Stimulated activated CD8-positive, alpha-beta memory T cell treated with anti-CD3 and anti-CD28 coated beads, Interleukin-7, amount 100 ng/mL, for 1 hour (primary cell): ENCODE data around the gene FURIN.
"Not testable (repeated sequence)": the region's sequence is repeated elsewhere in the genome, so short reads cannot be mapped to it uniquely, and the experiment has no call there.

Experiments
- DNase-seq, 2 donors: peaks; one replicate each; pipeline ENCODE4 v3.0.0-alpha.2; 2020; ENCODE audit warnings: low read depth in 2 of 2

Gene FURIN

DNA sequence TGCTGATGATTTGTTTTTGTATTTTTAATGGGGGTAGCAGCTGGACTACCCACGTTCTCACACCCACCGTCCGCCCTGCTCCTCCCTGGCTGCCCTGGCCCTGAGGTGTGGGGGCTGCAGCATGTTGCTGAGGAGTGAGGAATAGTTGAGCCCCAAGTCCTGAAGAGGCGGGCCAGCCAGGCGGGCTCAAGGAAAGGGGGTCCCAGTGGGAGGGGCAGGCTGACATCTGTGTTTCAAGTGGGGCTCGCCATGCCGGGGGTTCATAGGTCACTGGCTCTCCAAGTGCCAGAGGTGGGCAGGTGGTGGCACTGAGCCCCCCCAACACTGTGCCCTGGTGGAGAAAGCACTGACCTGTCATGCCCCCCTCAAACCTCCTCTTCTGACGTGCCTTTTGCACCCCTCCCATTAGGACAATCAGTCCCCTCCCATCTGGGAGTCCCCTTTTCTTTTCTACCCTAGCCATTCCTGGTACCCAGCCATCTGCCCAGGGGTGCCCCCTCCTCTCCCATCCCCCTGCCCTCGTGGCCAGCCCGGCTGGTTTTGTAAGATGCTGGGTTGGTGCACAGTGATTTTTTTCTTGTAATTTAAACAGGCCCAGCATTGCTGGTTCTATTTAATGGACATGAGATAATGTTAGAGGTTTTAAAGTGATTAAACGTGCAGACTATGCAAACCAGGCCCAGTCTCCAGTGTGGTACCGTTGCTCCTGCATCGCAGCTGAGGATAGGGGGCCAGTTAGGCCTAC lies 14.6 kb downstream of the FURIN start:
- no peak for DNase-seq

DNA sequence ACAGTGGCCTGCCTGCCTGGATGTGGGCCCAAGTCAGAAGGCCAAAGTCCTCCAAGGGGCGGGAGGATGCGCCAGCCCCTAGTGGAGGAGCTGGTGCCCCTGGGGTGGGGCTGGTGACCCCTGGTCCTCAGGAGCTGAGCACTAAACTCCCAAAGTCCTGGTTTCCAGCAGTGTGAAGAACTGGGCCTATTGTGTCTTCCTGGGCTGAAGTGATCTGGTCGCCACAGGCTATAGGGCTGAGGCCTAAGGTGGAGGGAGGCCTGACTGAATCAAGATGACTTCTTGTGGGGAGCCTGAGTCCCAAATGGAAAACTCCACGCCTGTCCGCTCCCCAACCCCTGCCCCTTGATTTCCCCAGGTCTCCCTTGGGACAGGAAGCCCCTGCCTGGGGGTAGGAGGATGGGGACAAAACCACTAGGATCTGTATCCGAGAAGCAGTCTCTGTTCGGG lies 15.2 kb downstream of the FURIN start:
- DNase-seq: no peak

DNA sequence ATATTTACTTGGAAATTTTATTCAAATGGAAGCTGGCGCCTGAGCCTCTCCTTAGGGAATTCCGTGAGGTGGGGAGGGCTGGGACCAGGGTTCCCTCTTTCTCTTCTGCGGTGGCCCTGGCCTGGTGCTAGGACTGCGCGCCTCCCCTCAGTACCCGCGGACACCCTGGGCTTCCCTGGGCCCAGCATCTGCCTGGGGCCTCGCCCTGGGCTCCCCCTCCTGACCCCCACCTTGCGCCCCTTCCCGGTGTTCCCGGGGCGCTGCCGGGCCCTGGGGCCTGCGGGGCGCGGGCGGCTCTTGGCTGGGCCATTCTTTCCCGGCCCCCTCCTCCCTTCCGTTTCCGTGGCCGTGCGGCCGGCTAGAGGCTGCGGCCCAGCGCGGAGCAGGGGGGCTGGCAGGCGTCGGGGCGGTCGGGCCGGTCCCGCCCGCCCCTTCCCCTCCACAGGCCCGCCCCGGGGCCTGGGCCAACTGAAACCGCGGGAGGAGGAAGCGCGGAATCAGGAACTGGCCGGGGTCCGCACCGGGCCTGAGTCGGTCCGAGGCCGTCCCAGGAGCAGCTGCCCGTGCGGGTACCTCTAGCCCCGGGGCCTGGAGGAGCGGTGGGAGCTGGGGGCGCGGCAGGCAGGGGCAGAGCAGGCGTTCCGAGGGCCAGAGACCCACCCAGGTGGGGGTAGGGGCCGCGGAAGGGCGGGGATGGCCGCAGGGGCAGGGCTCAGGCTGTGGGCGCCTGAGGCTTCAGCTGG lies 15.8 kb downstream of the FURIN start, which contains the start of gene FES:
Gene FES (plus strand): TSS at position 529 of the 743 bp plus-strand sequence. CDS start 542 bp downstream, outside the sequence.
- no peak for DNase-seq

DNA sequence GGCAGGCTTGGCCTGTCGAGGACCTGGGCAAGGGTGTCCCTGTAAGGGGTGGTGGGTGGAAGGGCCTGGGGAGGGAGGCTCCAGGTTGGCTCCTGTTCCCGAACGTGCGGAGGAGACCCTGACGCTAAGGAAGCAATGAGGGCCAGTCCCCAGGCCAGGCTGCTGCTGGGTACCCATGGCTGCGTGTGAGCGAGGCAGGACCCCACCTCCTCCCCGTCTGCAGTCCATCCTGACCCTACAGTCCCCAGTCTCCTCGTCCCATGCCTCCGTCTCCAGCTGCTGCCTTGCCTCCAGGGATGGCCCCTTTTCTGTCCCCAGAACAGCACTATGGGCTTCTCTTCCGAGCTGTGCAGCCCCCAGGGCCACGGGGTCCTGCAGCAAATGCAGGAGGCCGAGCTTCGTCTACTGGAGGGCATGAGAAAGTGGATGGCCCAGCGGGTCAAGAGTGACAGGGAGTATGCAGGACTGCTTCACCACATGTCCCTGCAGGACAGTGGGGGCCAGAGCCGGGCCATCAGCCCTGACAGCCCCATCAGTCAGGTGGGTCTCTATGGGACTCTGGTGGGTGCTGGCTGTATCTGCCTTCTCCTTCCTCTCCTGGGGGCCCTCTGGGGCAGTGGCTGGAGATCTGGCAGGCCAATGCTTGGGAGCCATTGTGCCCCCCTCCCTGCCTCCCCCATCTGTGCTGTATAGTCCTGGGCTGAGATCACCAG lies 16.5 kb downstream of the FURIN start:
- no peak for DNase-seq

DNA sequence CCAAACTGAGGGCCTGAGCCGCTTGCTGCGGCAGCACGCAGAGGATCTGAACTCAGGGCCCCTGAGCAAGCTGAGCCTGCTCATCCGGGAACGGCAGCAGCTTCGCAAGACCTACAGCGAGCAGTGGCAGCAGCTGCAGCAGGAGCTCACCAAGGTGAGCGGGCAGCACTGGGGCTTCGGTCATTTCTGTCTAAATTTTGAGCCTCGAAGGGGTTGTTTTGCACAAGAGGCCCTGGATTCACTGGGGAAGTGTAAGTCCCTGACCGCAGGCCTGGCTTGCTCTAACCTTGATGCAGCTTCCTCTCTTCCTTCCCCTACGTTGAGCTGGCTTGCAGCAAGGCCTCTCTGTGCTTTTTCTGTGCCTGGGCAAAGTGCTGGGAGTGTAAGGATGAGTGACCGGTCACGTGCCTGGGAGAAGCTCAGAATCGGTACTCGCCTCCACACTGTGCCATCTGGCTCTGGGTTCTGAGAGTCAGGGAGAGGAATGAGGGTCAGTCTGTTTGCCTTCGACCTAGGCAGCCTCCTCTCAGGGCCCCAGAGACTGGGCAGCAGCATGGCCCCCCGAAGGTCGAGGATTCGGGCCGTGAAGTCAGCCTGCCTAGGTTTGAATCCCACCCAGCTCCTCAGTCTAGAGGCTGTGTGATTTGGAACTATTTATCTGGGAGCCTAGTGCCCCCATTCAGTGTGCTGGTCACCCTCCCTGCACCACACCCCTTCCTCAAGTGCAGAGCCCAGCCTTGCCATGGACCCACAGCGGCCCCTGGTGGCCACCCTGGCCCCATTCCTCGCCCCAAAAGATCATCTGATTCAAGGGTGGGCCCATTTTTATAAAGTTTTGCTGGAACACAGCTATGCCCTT lies 17.3 kb downstream of the FURIN start:
- peak; percentile 67 to 69 for DNase-seq

DNA sequence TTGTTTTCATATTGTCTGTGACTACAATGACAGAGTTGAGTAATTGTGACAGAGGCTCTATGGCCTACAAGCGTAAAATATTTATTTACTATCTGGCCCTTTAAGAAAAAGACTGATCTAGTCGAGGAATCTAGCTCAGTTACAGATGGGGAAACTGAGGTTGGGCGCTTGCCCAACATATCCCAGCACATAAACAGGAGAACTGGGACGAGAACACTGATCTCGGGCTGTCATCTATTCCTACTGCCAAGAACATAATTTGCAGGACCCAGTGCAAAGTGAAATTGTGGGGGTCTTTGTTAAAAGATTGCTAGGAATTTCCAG lies 17.9 kb downstream of the FURIN start:
- DNase-seq: no peak

DNA sequence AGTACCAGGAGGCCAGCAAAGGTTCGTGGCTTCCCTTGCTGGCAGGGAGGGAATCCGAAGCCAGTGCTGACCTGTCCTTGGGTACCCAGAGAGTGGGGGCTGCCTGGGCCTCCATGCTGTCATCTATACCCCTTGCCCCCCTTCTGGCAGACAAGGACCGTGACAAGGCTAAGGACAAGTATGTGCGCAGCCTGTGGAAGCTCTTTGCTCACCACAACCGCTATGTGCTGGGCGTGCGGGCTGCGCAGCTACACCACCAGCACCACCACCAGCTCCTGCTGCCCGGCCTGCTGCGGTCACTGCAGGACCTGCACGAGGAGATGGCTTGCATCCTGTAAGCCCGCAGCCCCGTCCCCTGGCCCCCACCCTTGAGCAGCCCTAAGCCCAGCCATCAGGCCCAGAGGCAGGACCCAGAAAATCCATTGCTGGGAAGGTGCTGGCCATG lies 18.7 kb downstream of the FURIN start:
- DNase-seq: no peak

DNA sequence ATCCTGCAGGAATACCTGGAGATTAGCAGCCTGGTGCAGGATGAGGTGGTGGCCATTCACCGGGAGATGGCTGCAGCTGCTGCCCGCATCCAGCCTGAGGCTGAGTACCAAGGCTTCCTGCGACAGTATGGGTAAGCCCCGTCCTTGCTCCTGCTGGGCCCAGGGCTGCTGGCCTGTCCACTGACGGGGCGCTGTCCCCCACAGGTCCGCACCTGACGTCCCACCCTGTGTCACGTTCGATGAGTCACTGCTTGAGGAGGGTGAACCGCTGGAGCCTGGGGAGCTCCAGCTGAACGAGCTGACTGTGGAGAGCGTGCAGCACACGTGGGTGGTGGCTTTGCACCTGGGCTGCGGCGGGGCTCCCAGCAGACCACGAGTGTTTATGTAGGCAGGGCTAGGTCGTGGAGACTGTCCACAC lies 20.9 kb downstream of the FURIN start:
- DNase-seq: no peak

DNA sequence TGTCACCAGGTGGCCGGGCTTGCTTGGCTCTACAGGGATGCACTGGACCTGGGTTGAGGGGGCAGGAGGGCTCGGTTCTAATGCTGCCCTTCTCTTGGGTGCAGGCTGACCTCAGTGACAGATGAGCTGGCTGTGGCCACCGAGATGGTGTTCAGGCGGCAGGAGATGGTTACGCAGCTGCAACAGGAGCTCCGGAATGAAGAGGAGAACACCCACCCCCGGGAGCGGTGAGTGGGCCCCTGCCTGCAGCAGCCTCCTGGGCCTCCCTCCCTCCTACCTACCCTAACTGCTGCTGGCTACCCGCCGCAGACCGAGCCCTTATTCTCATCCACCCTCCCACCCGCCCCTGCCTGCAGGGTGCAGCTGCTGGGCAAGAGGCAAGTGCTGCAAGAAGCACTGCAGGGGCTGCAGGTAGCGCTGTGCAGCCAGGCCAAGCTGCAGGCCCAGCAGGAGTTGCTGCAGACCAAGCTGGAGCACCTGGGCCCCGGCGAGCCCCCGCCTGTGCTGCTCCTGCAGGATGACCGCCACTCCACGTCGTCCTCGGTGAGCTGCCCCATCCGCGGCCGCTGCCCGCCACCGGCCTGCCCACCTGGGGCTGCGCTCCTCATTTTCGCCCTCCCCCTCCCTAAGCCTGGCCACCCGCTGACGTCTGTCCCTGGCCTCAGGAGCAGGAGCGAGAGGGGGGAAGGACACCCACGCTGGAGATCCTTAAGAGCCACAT lies 21.5 kb downstream of the FURIN start:
- DNase-seq: no peak

DNA sequence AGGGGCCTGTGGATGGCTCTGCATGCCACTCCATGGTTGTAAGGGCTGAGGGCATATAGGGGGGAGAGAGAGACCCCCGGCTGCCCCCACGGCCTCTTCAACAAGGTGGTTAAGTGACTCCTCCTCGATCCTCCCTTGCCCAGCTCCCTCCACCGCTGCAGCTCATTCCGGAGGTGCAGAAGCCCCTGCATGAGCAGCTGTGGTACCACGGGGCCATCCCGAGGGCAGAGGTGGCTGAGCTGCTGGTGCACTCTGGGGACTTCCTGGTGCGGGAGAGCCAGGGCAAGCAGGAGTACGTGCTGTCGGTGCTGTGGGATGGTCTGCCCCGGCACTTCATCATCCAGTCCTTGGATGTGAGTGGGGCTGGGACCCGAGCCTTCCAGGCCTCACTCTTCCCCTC lies 22.5 kb downstream of the FURIN start:
- no peak for DNase-seq

DNA sequence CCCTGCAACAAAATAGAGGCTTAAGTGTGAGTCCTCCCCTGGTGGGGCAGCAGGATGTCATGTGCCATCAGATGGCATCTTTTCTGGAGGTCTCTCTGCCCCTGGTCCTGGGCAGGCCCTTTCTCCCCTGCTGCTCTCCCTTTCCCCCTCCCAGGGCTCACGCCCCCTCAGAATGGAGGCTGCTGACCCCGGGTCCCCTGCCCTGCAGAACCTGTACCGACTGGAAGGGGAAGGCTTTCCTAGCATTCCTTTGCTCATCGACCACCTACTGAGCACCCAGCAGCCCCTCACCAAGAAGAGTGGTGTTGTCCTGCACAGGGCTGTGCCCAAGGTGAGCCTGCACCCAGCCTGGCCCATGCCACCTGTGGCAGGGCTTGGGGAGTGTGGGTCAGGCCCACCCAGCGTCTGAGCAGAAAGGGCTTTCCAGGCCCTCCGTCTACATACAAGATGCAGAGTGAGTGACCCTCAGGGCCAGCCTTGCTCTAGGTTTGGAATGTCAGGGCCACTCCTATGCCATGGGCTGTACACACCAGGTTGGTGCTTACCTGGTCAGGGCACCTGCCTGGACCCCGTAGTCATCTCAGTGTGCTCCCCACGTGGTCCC lies 23.1 kb downstream of the FURIN start:
- DNase-seq: no peak

DNA sequence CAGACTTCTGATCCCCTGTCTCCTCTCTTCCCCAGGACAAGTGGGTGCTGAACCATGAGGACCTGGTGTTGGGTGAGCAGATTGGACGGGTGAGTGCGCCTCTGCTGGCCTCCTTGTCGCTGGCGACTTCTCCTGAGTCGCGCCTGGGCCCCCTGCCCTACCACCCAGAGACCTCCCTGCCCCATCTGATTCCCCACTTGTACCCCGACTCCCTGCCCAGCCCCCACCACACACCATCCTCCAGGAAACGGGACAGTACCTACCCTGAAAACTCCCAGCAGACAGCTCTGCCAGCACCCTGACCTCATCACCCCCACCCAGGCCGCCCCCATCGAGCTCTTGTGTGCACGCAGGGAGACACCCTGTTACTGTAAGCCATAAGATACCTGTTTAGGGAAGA lies 23.6 kb downstream of the FURIN start:
- no peak for DNase-seq

DNA sequence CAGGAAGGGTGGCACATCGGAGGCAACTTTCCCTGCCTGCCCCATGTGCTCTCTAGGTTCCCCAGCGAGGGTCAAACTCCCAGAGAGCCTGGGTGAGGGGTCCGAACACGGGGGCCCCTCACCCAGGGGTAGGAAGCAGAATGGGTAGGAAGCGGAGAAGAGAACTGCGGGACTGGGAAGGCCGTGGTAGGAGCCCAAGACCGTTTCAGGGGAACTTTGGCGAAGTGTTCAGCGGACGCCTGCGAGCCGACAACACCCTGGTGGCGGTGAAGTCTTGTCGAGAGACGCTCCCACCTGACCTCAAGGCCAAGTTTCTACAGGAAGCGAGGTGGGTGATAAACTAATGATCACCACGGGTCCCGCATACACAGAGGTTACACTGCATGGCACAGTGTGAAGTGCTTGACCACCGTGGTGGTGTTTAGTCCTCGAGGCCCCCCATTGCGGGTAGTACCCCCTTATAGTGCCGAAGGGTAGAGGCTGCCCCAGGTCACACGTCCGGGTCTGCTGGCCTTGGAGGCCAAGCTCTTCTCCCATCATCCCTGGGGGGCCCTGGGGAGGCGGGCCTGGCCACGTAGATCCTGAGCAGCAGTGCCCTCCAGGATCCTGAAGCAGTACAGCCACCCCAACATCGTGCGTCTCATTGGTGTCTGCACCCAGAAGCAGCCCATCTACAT lies 24.2 kb downstream of the FURIN start:
- no peak for DNase-seq

DNA sequence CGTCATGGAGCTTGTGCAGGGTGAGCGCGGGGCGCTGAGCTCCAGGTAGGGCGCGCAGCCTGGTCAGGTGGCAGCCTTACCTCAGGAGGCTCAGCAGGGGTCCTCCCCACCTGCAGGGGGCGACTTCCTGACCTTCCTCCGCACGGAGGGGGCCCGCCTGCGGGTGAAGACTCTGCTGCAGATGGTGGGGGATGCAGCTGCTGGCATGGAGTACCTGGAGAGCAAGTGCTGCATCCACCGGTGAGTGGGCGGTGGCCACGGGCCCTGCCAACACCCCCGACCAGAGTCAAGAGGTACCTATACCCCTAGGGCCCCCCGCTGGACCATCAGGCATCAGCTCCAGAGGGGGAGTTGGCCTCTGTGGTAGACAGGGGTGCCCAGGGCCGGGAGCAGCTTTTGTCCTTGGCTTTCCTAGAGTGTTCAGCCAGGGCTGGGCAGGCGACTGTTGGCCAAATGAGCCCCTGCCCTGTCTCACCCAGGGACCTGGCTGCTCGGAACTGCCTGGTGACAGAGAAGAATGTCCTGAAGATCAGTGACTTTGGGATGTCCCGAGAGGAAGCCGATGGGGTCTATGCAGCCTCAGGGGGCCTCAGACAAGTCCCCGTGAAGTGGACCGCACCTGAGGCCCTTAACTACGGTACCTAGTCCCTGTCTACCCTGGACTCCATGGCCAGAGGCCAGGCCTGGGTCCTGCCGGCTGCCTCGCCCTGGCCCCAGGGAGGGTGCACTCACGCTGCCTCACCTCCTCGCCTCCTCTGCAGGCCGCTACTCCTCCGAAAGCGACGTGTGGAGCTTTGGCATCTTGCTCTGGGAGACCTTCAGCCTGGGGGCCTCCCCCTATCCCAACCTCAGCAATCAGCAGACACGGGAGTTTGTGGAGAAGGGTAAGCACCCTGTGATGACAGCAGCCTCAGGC lies 25.0 kb downstream of the FURIN start:
- DNase-seq: no peak

DNA sequence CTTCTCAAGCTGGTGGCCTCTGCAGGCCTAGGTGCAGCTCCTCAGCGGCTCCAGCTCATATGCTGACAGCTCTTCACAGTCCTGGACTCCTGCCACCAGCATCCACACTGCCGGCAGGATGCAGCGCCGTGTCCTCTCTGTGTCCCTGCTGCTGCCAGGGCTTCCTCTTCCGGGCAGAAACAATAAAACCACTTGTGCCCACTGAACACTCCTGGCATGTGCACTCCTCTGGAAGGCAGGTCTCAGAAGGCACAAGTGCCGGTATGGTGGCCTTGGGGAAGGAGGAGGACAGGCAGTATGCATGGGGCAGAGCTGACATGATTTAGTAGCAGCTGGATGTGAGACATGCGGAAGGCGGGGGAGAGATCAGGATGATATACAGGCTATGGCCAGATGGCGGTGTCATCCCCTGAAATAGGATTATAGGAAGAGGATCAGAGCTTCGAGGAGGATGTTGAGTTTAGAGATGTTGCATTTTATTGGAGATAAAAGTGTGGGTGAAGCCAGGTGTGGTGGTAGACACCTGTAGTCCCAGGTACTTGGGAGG lies 27.3 kb downstream of the FURIN start:
- no peak for DNase-seq

DNA sequence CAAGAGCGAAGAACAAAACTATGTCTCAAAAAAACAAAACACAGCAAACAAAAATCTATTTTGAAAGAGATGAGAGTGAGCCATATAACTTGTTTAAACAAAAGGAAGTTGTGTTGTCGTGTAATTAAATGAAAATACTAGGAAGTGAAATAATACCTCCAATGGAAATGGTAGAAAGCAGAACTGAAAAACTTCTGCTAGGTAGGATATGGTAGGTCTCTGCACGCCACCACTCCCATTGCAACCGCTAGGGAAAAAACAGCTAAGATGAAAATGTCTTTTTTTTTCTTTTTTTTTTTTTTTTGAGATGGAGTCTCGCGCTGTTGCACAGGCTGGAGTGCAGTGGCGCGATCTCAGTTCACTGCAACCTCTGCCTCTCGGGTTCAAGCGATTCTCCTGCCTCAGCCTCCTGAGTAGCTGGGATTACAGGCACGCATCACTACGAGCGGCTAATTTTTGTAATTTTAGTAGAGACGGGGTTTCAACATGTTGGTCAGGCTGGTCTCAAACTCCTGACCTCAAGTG lies 28.8 kb downstream of the FURIN start:
- DNase-seq: not testable (repeated sequence)

DNA sequence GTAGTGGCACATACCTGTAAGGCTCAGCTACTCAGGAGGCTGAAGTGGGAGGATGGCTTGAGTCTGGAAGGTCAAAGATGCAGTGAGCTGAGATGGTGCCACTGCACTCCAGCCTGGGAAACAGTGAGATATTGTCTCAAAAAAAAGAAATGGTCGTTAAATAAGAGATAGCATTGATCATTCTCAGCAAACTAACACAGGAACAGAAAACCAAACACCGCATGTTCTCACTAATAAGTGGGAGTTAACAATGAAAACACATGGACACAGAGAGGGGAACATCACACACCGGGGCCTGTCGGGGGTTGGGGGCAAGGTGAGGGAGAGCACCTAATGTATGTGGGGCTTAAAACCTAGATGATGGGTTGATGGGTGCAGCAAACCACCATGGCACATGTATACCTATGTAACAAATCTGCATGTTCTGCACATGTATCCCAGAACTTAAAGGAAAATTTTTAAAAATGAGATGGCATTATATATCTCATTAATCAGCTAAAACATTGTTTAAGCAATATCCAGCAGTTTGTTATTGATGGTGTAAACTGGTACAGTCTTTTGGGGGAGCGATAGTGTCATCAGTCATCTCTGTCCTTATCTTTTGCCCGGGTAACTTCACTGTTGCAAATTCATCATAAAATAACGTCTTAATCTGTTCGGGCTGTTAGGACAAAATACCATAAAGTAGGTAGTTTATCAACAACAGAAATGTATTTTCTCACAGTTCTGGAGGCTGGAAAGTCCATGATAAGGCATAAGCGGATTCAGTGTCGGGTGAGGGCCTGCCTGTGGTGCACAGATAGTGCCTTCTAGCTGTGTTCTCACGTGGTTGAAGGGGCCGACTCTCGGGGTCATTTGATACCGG lies 33.0 kb downstream of the FURIN start:
- DNase-seq: no peak
